K562 (cell line): ENCODE data around the gene ROBO1. TPM values are rescaled to one million over a fixed set of nuclear protein-coding genes. Genes with fewer than 3 reads are reported as not detected.
"Not testable (repeated sequence)": the region's sequence is repeated elsewhere in the genome, so short reads cannot be mapped to it uniquely, and the experiment has no call there.

Experiments used
- ATAC-seq: fragments of 200-7000 bp; cut with Tn5 transposase; 3 replicates; pipeline ENCODE4 v1.9.1; 2020; ENCODE audit warnings: moderate library complexity
- BruUV-seq: library from RNA; stranded (reverse); fragments of 400-500 nt; replicated peaks from 2 replicates; lab custom pipeline; 2021; lab: Mats Ljungman, UMichigan
- CTCF ChIA-PET: fragments of 300-600 bp; formaldehyde crosslinking; extraction: SDS; loops from one replicate; lab custom pipeline; 2021; ENCODE audit warnings: low intra/inter-chr PET ratio; lab: Yijun Ruan, JAX
- POLR2A ChIA-PET: fragments of 300-600, 350-650 bp; sonication (Branson Sonifier 250); formaldehyde crosslinking; extraction: SDS; loops from one replicate; lab custom pipeline; 2021; ENCODE audit warnings: antibody characterized with exemption, inconsistent platforms; lab: Yijun Ruan, JAX
- DNase-seq, 4 experiments: peaks; one replicate each; pipeline versions ENCODE4 v3.0.0 to v3.0.0-alpha.2; 2011 to 2018; ENCODE audit warnings: low spot score in 3 of 4, mixed read lengths in 3 of 4; ENCODE audit errors: extremely low read depth in 1 of 4
- FAIRE-seq: peaks from 2 replicates; lab custom pipeline; 2011; peaks lifted over from hg19 to GRCh38; lab: Jason Lieb, UNC
- H2AFZ ChIP-seq: 2 replicates; pipeline ENCODE4 v1.6.0; 2011; ENCODE audit warnings: low read depth, low read length, control low read depth, inconsistent platforms
- H3K27ac ChIP-seq: fragments of 200-600 bp; 3 replicates; pipeline ENCODE4 v1.8.0; 2011; ENCODE audit warnings: low read depth, mild to moderate bottlenecking, control low read depth, inconsistent platforms, low read length, moderate library complexity, mixed read lengths; ENCODE audit errors: extremely low read depth
- H3K27me3 ChIP-seq, 2 experiments: fragments of 300-600 bp in 1 of 2; 2 replicates in 1 of 2; 3 replicates in 1 of 2; pipeline versions ENCODE4 v1.6.0 to v1.8.0; 2011; ENCODE audit warnings: inconsistent platforms in 2 of 2, low read length in 2 of 2, mild to moderate bottlenecking in 1 of 2, mixed read lengths in 1 of 2, moderate library complexity in 1 of 2; ENCODE audit not compliant: control insufficient read depth in 2 of 2, insufficient read depth in 2 of 2
- H3K36me3 ChIP-seq: fragments of 300-600 bp; 3 replicates; pipeline ENCODE4 v1.8.0; 2011; ENCODE audit warnings: mild to moderate bottlenecking, low read length, inconsistent platforms; ENCODE audit not compliant: control insufficient read depth, insufficient read depth
- H3K4me1 ChIP-seq, 2 experiments: fragments of 200-600 bp in 1 of 2; replicated peaks in 1 of 2; 2 replicates in 1 of 2; 3 replicates in 1 of 2; pipeline versions ENCODE4 v1.5.1 to v1.8.0; 2011; ENCODE audit warnings: inconsistent platforms in 2 of 2, low read length in 2 of 2, mild to moderate bottlenecking in 1 of 2, mixed read lengths in 1 of 2, moderate library complexity in 1 of 2; ENCODE audit not compliant: control insufficient read depth in 2 of 2, insufficient read depth in 2 of 2
- H3K4me2 ChIP-seq: 2 replicates; pipeline ENCODE4 v1.6.1; 2011; ENCODE audit warnings: low read length, control low read depth, inconsistent platforms, mixed read lengths; ENCODE audit not compliant: insufficient read depth
- H3K4me3 ChIP-seq: fragments of 200-600 bp; sonication (generic), shearing (Covaris generic); 2 replicates; pipeline ENCODE4 v1.5.1; 2016; ENCODE audit warnings: control low read depth, inconsistent platforms
- H3K79me2 ChIP-seq: fragments of 200-600 bp; 3 replicates; pipeline ENCODE4 v1.8.0; 2011; ENCODE audit warnings: low read length, inconsistent platforms; ENCODE audit not compliant: control insufficient read depth, insufficient read depth
- H3K9ac ChIP-seq, 2 experiments: 2 replicates each; pipeline versions ENCODE4 v1.6.0 to v1.6.1; 2011; ENCODE audit warnings: low read depth in 2 of 2, low read length in 2 of 2, control low read depth in 1 of 2, inconsistent platforms in 1 of 2, mild to moderate bottlenecking in 1 of 2, mixed read lengths in 1 of 2; ENCODE audit not compliant: insufficient read depth in 1 of 2
- H3K9me1 ChIP-seq: one replicate; pipeline ENCODE4 v1.6.0; 2011; ENCODE audit warnings: inconsistent platforms, mild to moderate bottlenecking, low read length, moderate library complexity; ENCODE audit not compliant: control insufficient read depth, insufficient read depth
- H3K9me3 ChIP-seq: replicated peaks from 2 replicates; pipeline ENCODE4 v1.5.1; 2011; ENCODE audit warnings: low read depth, low read length, inconsistent platforms; ENCODE audit not compliant: control insufficient read depth, insufficient read depth
- H4K20me1 ChIP-seq: replicated peaks from 2 replicates; pipeline ENCODE4 v1.6.1; 2011; ENCODE audit warnings: low read length, inconsistent platforms, mixed read lengths; ENCODE audit not compliant: control insufficient read depth, insufficient read depth
- BRCA1 ChIP-seq, 2 experiments: fragments of 450-650 bp in 1 of 2; sonication (generic) in 1 of 2; formaldehyde crosslinking in 1 of 2; IDR thresholded peaks; 2 replicates each; pipeline versions ENCODE4 v1.5.0 to v1.6.1; 2017 to 2020; ENCODE audit warnings: mild to moderate bottlenecking in 1 of 2, missing genetic modification reagents in 1 of 2
- STAT5B ChIP-seq: fragments of 250-450 bp; sonication (Bioruptor Pico); IDR thresholded peaks from 2 replicates; pipeline ENCODE4 v1.8.0; 2021; ENCODE audit warnings: mild to moderate bottlenecking, inconsistent platforms
- WGBS: fragments of 100-300 bp; shearing (Covaris generic); methylation state at CpG from one replicate; pipeline ENCODE4 v1.1.6; 2016; ENCODE audit warnings: low coverage, mixed read lengths; ENCODE audit not compliant: insufficient coverage; ENCODE audit errors: missing lambda C conversion rate; 5-methylcytosine and 5-hydroxymethylcytosine counted together
- in situ Hi-C: fragments of 300-500 bp; cut with MboI; formaldehyde crosslinking; loops from 4 replicates; pipeline ENCODE4 v1.15.0; 2018; ENCODE audit warnings: inconsistent platforms, mixed read lengths
- intact Hi-C: fragments of 100-400 bp; cut with micrococcal nuclease; formaldehyde crosslinking; loops from 2 replicates; pipeline ENCODE4 v1.14.2; 2022
- polyA plus RNA-seq, 8 experiments: library from polyadenylated mRNA; depleted of rRNA in 4 of 8; stranded (reverse) in 5 of 8; unstranded in 3 of 8; fragments of >200 nt; fragmentation: Nextera tagmentation in 2 of 8; fragmentation: Illumina TruSeq in 1 of 8; extraction: Ambion mirVana in 2 of 8; extraction: Trizol in 1 of 8; gene quantifications; 2 replicates each; pipeline versions ENCODE4 v1.2.1 to v1.2.3, GENCODE V29; 2011 to 2014; ENCODE audit warnings: inconsistent platforms in 1 of 8, missing spikeins in 1 of 8
- total RNA-seq, 7 experiments: library from RNA; depleted of rRNA in 6 of 7; stranded (reverse); fragments of >200 nt in 6 of 7; fragmentation: Illumina TruSeq in 2 of 7; extraction: Trizol in 2 of 7; gene quantifications; 2 replicates each; pipeline versions ENCODE4 v1.2.1 to v1.2.3, GENCODE V29; 2011 to 2021; ENCODE audit warnings: low replicate concordance in 1 of 7

ROBO1 gene
- total and polyA plus RNA-seq, 9 of the 15 experiments (the other 6 are each of a cell fraction or from before 2014, with no cell fraction given) = 0.01 to 0.53 (median 0.17) TPM; not detected in 5

- Histone ChIP-seq H3K4me2 (no peak overlapping the region), H3K9ac (no peak overlapping the region), H3K27ac (no peak overlapping the region), H3K9me1 (no peaks in the 10 kb centered on the region), H3K4me1 (no peaks in the 10 kb centered on the region), H3K79me2 (no peaks in the 10 kb centered on the region), H4K20me1 (no peaks in the 10 kb centered on the region), H3K36me3 (no peaks in the 10 kb centered on the region), H3K4me3 (no peak overlapping the region), H2AFZ (no peak overlapping the region), H3K27me3 (no peaks in the 10 kb centered on the region), H3K9me3 (no peaks in the 10 kb centered on the region)
- ChIA-PET POLR2A (no interaction called here), CTCF (no interaction called here)
- BruUV-seq = no TSS peak
- FAIRE-seq (no peak), ATAC-seq (no peak), DNase-seq (no peak)
- 0% methylated on average over 2 of the region's 2 CpGs for WGBS
- TF ChIP-seq BRCA1 (IDR thresholded peaks at IDR 0.05) = no peak
- no peak for TF ChIP-seq BRCA1 (CRISPR knock-in tag; IDR thresholded peaks at IDR 0.05)
- TF ChIP-seq STAT5B = no peak
- in situ Hi-C loops (no loop called here), intact Hi-C loops (no loop called here)
Observed at GRCh38 chr3:79808515-79808914, 40.7 kb upstream of the ROBO1 start.

GRCh38 chr3:79790177-79790576 is 22.4 kb upstream of the ROBO1 start:
- H3K4me1 ChIP-seq, H3K27ac ChIP-seq, H3K4me2 ChIP-seq, H3K27me3 ChIP-seq, intact Hi-C loops, CTCF ChIA-PET, DNase-seq, H3K4me3 ChIP-seq, H3K79me2 ChIP-seq, H2AFZ ChIP-seq, H3K36me3 ChIP-seq, BruUV-seq, H3K9me3 ChIP-seq, H3K9me1 ChIP-seq, POLR2A ChIA-PET, H3K9ac ChIP-seq, H4K20me1 ChIP-seq, ATAC-seq, FAIRE-seq, in situ Hi-C loops: not testable (repeated sequence)
- WGBS = 12% methylated on average over 4 of the region's 4 CpGs
